ENCODE results near the gene MAN1A1.

Gene MAN1A1

GRCh38 chr6:119226089-119226488 is 123.5 kb downstream of the MAN1A1 start:
- no peak for DNase-seq

GRCh38 chr6:119224095-119224701 is 125.4 kb downstream of the MAN1A1 start:
- DNase-seq, result no peak

- DNase-seq, result no peak
These were observed 129.1 kb downstream of the MAN1A1 start for GRCh38 chr6:119220452-119220851.

- DNase-seq, result no peak
These were observed 131.0 kb downstream of the MAN1A1 start for GRCh38 chr6:119218548-119218947.

GRCh38 chr6:119215885-119216590 is 133.5 kb downstream of the MAN1A1 start:
- DNase-seq, result no peak

- no peak for DNase-seq
These were observed 134.3 kb downstream of the MAN1A1 start for GRCh38 chr6:119215309-119215708.

- DNase-seq, result no peak
These were observed 139.0 kb downstream of the MAN1A1 start for GRCh38 chr6:119210596-119210995.

GRCh38 chr6:119209452-119210205 is 139.9 kb downstream of the MAN1A1 start:
- no peak for DNase-seq

GRCh38 chr6:119207971-119208725 is 141.4 kb downstream of the MAN1A1 start:
- no peak for DNase-seq

- no peak for DNase-seq
These were observed 142.2 kb downstream of the MAN1A1 start for GRCh38 chr6:119207327-119207726.

GRCh38 chr6:119205911-119206618 is 143.5 kb downstream of the MAN1A1 start:
- no peak for DNase-seq

- no peak for DNase-seq
These were observed 144.8 kb downstream of the MAN1A1 start for GRCh38 chr6:119204719-119205118.

GRCh38 chr6:119201480-119201879 is 148.1 kb downstream of the MAN1A1 start:
- DNase-seq, result no peak

- no peak for DNase-seq
These were observed 148.9 kb downstream of the MAN1A1 start for GRCh38 chr6:119200512-119201175.

GRCh38 chr6:119197271-119197670 is 152.3 kb downstream of the MAN1A1 start:
- no peak for DNase-seq

GRCh38 chr6:119196715-119197114 is 152.8 kb downstream of the MAN1A1 start:
- DNase-seq, result no peak

- DNase-seq, result no peak
These were observed 153.7 kb downstream of the MAN1A1 start for GRCh38 chr6:119195848-119196247.

GRCh38 chr6:119195204-119195603 is 154.4 kb downstream of the MAN1A1 start:
- no peak for DNase-seq

GRCh38 chr6:119193707-119194106 is 155.9 kb downstream of the MAN1A1 start:
- DNase-seq, result no peak

GRCh38 chr6:119192200-119192599 is 157.4 kb downstream of the MAN1A1 start:
- peak in 1 of 2 donors; percentile 5 for DNase-seq

GRCh38 chr6:119190176-119190575 is 159.4 kb downstream of the MAN1A1 start:
- no peak for DNase-seq

GRCh38 chr6:119189498-119189897 is 160.1 kb downstream of the MAN1A1 start:
- no peak for DNase-seq

All from CD4-positive, alpha-beta T cell treated with Interferon alpha-2 for 1 hour (primary cell).